Measurements from ENCODE around the gene MYOG.
A peak's percentile ranks its signal among the peaks of the same experiment; 100 is the strongest.

The MYOG gene

GRCh38 chr1:203046984-203047630 is 38.7 kb downstream of the MYOG start:
- DNase-seq (ENCODE audit: low read depth): peak; percentile 88

GRCh38 chr1:203045821-203046594 is 39.8 kb downstream of the MYOG start:
- no peak for DNase-seq (ENCODE audit: low read depth)

DNA sequence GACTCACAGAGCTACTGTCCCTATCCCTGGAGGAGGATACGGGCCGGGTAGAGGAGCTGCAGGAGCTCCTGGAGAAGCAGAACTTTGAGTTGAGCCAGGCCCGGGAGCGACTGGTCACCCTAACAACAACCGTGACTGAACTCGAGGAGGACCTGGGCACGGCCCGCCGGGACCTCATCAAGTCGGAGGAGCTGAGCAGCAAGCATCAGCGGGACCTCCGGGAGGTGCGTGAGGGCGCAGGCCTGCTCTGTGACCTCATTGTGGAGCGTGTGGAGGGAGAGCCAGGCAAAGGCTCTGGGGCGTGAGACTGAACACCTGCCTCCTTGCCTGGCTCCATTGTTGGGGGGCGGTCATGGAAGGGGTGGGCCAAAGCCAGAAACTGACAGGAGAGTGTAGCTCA is 40.5 kb downstream of the MYOG start:
- no peak for DNase-seq (ENCODE audit: low read depth)

DNA sequence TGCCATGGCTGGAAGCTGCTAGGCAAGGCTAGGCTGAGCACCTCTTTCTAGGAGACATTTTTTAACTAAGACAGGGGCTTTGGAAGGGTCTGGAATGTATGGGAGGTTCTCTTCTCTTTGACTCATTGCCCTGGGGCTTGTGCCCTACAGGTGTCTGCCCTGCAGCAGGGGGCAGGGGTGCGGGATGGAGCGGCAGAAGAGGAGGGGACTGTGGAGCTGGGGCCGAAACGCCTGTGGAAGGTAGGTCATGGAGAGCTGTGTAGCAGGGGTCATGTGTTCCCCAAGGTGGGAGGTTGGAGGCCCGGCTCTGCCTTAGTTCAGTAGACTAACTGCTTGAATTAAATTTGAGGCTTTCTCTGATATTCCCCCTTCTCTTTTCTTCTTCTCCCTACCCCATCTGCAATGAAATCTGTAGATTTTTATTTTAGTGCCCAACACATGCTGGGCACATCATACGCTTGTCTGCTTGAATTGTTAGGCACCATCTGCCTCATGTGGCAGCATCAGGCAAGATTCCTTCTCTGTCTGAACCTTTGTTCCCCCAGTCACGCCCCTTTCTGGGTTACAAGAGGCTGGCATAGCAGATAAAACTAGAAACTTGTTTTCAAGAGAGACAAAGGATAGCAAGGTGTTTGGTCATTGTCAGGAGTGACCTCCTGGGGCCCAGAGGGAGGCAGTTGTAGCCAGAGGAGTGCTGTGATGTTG is 41.1 kb downstream of the MYOG start:
- no peak for DNase-seq (ENCODE audit: low read depth)

GRCh38 chr1:203043830-203044545 is 41.8 kb downstream of the MYOG start:
- no peak for DNase-seq (ENCODE audit: low read depth)

GRCh38 chr1:203041351-203041932 is 44.4 kb downstream of the MYOG start:
- no peak for DNase-seq (ENCODE audit: low read depth)

DNA sequence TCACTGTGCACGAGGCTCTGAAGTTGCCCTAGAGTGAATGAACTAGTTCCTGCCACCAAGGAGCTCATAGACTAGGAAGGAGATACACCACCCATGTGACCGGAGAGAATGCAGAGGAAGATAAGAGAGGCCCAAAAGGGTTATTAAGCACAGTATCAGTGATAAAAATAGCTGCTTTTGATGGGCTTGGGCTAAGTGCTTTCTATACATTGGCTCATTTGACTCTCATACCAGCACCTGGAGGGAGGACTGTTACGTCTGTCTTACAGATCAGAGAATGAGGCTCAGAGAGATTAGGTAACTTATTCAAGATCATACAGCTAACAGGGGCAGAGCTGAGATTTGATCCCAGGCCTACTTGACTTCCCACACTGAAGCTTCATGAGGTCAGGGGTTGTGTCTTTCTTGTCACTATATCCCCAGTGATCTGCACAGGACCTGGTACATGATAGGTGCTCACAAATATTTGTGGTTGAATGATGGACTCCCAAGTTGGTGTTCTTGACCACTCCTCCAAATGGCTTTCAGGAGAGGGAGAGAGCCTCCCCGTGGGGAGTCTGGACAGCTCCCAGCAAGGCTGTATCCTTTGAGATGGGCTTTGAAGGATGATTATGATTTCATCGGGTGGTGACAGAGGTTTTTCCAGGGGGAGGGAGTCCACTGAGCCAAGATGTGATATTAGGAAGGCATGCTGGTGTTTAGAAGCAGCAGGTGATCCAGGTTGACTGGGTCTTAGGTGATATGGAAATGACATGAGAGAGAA is 45.1 kb downstream of the MYOG start:
- DNase-seq (ENCODE audit: low read depth): no peak

GRCh38 chr1:203039609-203040512 is 46.0 kb downstream of the MYOG start:
- DNase-seq (ENCODE audit: low read depth): peak; percentile 43

- DNase-seq (ENCODE audit: low read depth): peak; percentile 76
Observed at GRCh38 chr1:203038891-203039608, 46.8 kb downstream of the MYOG start.

- DNase-seq (ENCODE audit: low read depth): peak; percentile 60
Observed at GRCh38 chr1:203038217-203038741, 47.5 kb downstream of the MYOG start.

DNA sequence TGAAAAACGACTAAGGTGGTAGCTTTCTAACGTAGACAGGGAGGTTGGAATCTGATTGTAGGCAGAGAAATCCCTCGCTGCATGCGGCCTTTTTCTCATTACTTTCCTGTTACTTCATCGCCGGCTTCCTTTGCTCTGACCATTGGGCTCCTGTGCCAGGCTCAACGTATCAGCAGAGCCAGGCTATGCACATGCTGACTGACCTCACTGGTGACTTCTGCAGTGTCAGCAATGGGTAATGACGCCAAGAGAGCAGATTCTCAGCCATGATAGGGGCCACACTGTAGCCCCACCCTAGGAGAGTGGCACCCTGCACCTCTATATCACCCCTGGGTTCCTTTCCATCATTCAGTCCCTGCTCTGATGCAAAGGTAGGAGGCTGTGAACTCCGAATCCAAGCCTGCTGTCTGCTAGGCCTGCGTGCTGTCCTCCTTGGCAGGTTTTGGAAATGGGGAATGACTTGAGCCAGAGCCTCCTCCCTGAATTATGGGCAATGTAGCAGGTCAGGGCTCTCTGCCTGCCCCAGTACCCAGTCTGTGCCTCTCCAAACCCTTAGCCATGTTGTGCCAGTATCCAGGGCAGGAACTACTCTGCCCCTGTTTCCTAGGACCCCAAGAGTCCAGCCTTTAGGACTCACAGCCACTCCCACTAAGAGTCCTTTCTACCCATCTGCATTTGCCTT is 48.2 kb downstream of the MYOG start:
- no peak for DNase-seq (ENCODE audit: low read depth)

DNA sequence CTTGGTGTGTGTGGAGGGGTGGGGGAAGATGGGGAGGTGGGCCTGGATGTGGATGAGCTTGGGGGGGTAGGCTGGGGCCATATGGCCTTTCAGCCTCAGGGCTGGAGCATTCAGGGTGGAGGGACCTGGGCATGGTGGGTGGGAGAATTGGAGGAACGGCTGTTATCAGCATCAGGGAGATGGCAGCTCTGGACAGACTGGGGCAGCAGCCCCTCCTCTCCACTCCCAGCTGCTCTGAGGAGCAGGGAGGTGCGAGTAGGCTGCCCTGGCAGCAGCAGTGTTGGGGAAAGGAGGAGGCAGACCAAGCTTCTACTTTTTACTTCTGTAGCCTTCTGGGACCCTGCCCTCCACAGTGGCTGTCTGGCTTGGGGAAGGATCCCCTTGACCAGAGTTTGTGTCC is 49.3 kb downstream of the MYOG start:
- no peak for DNase-seq (ENCODE audit: low read depth)

- DNase-seq (ENCODE audit: low read depth): no peak
Observed at GRCh38 chr1:203036135-203036534, 49.7 kb downstream of the MYOG start.

DNA sequence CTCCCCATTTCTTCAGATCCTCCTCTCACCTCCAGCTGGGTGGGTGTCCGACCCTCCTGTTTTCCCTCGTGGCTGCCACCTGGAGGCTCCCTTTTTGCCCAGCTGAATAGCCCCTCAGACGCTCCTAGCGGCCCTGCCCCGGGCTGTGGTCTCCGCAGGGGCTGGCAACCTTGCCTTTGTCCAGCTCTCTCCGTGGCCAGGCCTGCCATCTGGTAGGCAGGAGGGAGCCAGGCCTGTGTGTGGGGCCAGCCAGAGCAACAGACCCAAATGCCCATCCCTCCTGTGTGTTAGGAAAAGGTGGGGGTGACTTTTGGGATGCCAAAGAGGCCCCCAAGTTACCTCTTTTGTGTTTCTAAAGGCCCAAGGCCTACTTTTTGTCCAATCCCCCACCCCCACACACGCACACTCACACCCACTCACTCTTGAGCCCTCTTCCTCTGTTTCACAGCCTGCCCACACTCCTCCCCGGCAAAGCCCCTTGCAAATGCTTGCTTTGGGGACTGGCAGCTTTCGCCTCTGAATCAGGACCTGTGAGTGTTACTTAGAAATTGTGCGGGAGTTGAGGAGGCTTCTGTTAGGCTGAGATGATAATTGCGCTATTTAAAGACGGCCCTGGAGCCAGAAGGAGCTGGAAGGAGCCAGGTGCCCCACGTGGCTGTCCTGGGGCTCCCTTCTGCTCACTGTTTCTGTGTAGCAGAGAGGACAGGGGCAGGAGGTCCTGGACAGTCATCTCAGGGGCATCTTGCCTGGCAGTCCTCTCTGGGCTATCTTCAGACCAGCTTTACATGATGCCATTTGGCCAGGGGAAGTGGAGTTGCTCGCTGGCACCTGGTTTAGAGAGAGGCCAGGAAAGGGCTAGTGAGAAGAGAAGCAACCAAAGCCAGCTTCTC is 50.5 kb downstream of the MYOG start:
- DNase-seq (ENCODE audit: low read depth): no peak

- no peak for DNase-seq (ENCODE audit: low read depth)
Observed at GRCh38 chr1:203034422-203035110, 51.2 kb downstream of the MYOG start.

- no peak for DNase-seq (ENCODE audit: low read depth)
Observed at GRCh38 chr1:203033917-203034316, 51.9 kb downstream of the MYOG start.

DNA sequence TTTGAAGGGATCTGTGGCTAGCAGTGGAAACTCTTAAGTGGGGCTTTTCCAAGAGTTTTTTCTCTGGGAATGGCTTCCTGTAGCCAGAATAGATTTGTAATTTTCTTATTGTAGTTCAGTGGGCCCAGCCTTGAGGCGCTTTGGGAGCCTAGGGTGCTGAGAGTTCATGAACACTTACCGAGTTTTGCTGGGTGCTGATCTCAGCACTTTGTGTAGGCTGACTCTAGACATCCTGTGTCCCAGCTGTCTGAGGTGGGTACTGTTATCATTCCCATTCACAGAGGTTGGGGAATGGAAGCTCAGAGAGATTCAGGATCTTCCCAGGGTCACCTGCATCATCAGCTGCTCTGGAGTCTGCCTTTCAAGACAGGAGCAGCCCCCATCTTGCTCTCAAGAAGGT is 52.5 kb downstream of the MYOG start:
- DNase-seq (ENCODE audit: low read depth): no peak
